ENCODE measurements around the gene PDS5B.
"Not testable (repeated sequence)": the region's sequence is repeated elsewhere in the genome, so short reads cannot be mapped to it uniquely, and the experiment has no call there.

Gene PDS5B

GRCh38 chr13:32555613-32556012, 30.6 kb upstream of the PDS5B start:
- CTCF ChIA-PET = no interaction called here

GRCh38 chr13:32560842-32561241, 25.4 kb upstream of the PDS5B start:
- H3K27ac ChIP-seq (ENCODE audit: extremely low read depth, low read depth, low read length); H3K36me3 ChIP-seq (ENCODE audit: control insufficient read depth in 2 of 2, insufficient read depth in 1 of 2, low read length in 2 of 2); H3K4me1 ChIP-seq (ENCODE audit: control insufficient read depth, insufficient read depth, low read length); POLR2A ChIA-PET; CTCF ChIA-PET; H3K9me3 ChIP-seq (ENCODE audit: control insufficient read depth, insufficient read depth, low read depth, low read length); H3K4me3 ChIP-seq (ENCODE audit: low read depth, low read length): not testable (repeated sequence)

More at GRCh38 chr13:32555613-32556012, 30.6 kb upstream of the PDS5B start:
- Histone ChIP-seq H3K27ac (ENCODE audit: extremely low read depth, low read depth, low read length) (no peak overlapping the region), H3K36me3 (ENCODE audit: control insufficient read depth in 2 of 2, insufficient read depth in 1 of 2, low read length in 2 of 2) (no peaks in the 10 kb centered on the region), H3K9me3 (ENCODE audit: control insufficient read depth, insufficient read depth, low read depth, low read length) (no peaks in the 10 kb centered on the region), H3K4me3 (ENCODE audit: low read depth, low read length) (no peak overlapping the region), H3K4me1 (ENCODE audit: control insufficient read depth, insufficient read depth, low read length) (no peaks in the 10 kb centered on the region)
- POLR2A ChIA-PET = no interaction called here
- TF ChIP-seq ZNF16 (tag by site-specific recombination; IDR thresholded peaks at IDR 0.05; ENCODE audit: low read depth) (no peak), HOXA7 (CRISPR knock-in tag; IDR thresholded peaks at IDR 0.05; ENCODE audit: borderline replicate concordance) (no peak), AEBP2 (tag by site-specific recombination; IDR thresholded peaks at IDR 0.05; ENCODE audit: borderline replicate concordance) (no peak), ZNF501 (tag by site-specific recombination; IDR thresholded peaks at IDR 0.05) (no peak), ZBTB17 (tag by site-specific recombination; IDR thresholded peaks at IDR 0.05) (no peak), ZNF26 (tag by site-specific recombination; IDR thresholded peaks at IDR 0.05) (no peak), ZNF596 (tag by site-specific recombination; IDR thresholded peaks at IDR 0.05) (no peak), GLI2 (tag by site-specific recombination; IDR thresholded peaks at IDR 0.05; ENCODE audit: borderline replicate concordance, low read depth) (no peak), ZNF404 (tag by site-specific recombination; IDR thresholded peaks at IDR 0.05) (no peak), ZNF792 (tag by site-specific recombination; IDR thresholded peaks at IDR 0.05) (no peak), ZNF555 (tag by site-specific recombination; conservative IDR thresholded peaks at IDR 0.05) (no peak), PRDM1 (tag by site-specific recombination; IDR thresholded peaks at IDR 0.05) (no peak), ZBTB49 (tag by site-specific recombination; IDR thresholded peaks at IDR 0.05; ENCODE audit: low read depth) (no peak), ZNF174 (tag by site-specific recombination; IDR thresholded peaks at IDR 0.05) (no peak), ZNF571 (tag by site-specific recombination; IDR thresholded peaks at IDR 0.05) (no peak), ZNF18 (tag by site-specific recombination; IDR thresholded peaks at IDR 0.05) (no peak), ZNF530 (tag by site-specific recombination; IDR thresholded peaks at IDR 0.05; ENCODE audit: low read depth) (no peak), ZNF169 (tag by site-specific recombination; IDR thresholded peaks at IDR 0.05) (no peak), ZNF302 (tag by site-specific recombination; IDR thresholded peaks at IDR 0.05; ENCODE audit: low read depth) (no peak), ZNF561 (tag by site-specific recombination; IDR thresholded peaks at IDR 0.05; ENCODE audit: borderline replicate concordance) (no peak)

Measured in HEK293 (cell line).